Cardiac muscle cell (in vitro differentiated cells and primary cell): ENCODE results near the gene KAZN. TPM values are rescaled to one million over a fixed set of nuclear protein-coding genes. Genes with fewer than 3 reads are reported as not detected.

Experiments
- DNase-seq, 2 donors: peaks; one replicate each; pipeline versions ENCODE4 v3.0.0 to v3.0.0-alpha.2; 2010 to 2017; ENCODE audit warnings: low read depth in 1 of 2, low spot score in 1 of 2
- H3K27ac ChIP-seq: fragments of 200-600 bp; sonication (generic); 2 replicates; pipeline ENCODE4 v1.5.1; 2016
- H3K27me3 ChIP-seq: fragments of 200-600 bp; sonication (generic); 2 replicates; pipeline ENCODE4 v1.6.0; 2016; ENCODE audit warnings: control low read depth
- H3K36me3 ChIP-seq: fragments of 200-600 bp; sonication (generic); 2 replicates; pipeline ENCODE4 v1.5.1; 2016; ENCODE audit warnings: control low read depth
- H3K4me1 ChIP-seq: fragments of 200-600 bp; sonication (generic); 2 replicates; pipeline ENCODE4 v1.8.1; 2017; ENCODE audit warnings: low read depth, mild to moderate bottlenecking, mixed run types
- H3K4me3 ChIP-seq: fragments of 200-600 bp; sonication (generic); 2 replicates; pipeline ENCODE4 v1.5.1; 2016; ENCODE audit warnings: mild to moderate bottlenecking
- H3K9me3 ChIP-seq: fragments of 200-600 bp; sonication (generic); 2 replicates; pipeline ENCODE4 v1.5.1; 2017; ENCODE audit warnings: low read depth, mild to moderate bottlenecking, control low read depth
- polyA plus RNA-seq: library from polyadenylated mRNA; unstranded; fragments of >200 nt; fragmentation: Nextera tagmentation; extraction: Ambion mirVana; gene quantifications from 2 replicates; pipeline ENCODE4 v1.2.1, GENCODE V29; 2016
- total RNA-seq: library from RNA; depleted of rRNA; stranded (reverse); fragments of >200 nt; gene quantifications from 2 replicates; pipeline ENCODE4 v1.2.3, GENCODE V29; 2016
- TF ChIP-seq, protein P1 (sequence below): IDR thresholded peaks from 2 replicates; pipeline ENCODE4 v1.5.1; 2012; ENCODE audit warnings: low read depth, mild to moderate bottlenecking, low read length

The KAZN gene
- total and polyA plus RNA-seq, 2 experiments from 2014 or later, result 17.5 to 26.9 TPM

- TF ChIP-seq, protein P1, sequence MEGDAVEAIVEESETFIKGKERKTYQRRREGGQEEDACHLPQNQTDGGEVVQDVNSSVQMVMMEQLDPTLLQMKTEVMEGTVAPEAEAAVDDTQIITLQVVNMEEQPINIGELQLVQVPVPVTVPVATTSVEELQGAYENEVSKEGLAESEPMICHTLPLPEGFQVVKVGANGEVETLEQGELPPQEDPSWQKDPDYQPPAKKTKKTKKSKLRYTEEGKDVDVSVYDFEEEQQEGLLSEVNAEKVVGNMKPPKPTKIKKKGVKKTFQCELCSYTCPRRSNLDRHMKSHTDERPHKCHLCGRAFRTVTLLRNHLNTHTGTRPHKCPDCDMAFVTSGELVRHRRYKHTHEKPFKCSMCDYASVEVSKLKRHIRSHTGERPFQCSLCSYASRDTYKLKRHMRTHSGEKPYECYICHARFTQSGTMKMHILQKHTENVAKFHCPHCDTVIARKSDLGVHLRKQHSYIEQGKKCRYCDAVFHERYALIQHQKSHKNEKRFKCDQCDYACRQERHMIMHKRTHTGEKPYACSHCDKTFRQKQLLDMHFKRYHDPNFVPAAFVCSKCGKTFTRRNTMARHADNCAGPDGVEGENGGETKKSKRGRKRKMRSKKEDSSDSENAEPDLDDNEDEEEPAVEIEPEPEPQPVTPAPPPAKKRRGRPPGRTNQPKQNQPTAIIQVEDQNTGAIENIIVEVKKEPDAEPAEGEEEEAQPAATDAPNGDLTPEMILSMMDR, result no peak
- Histone ChIP-seq H3K4me3 (no peak overlapping the region), H3K36me3 (no peaks in the 10 kb centered on the region), H3K9me3 (no peaks in the 10 kb centered on the region), H3K27me3 (peaks cover 8% of the 10 kb centered on the region), H3K27ac (no peak overlapping the region), H3K4me1 (peaks cover 12% of the 10 kb centered on the region)
- DNase-seq, result no peak
Observed at GRCh38 chr1:15103906-15104305, 505.4 kb downstream of the KAZN start.

- no peak for DNase-seq
- TF ChIP-seq, protein P1, result no peak
- H3K27ac ChIP-seq, result no peak overlapping the region
- no peaks in the 10 kb centered on the region for H3K36me3 ChIP-seq
- H3K4me1 ChIP-seq, result peaks cover 4% of the 10 kb centered on the region
- H3K9me3 ChIP-seq, result no peaks in the 10 kb centered on the region
- peaks cover 8% of the 10 kb centered on the region for H3K27me3 ChIP-seq
- H3K4me3 ChIP-seq, result no peak overlapping the region
Observed at GRCh38 chr1:15104768-15105167, 506.3 kb downstream of the KAZN start.

- H3K4me3 ChIP-seq, result no peak overlapping the region
- no peak overlapping the region for H3K27ac ChIP-seq
- TF ChIP-seq, protein P1, result no peak
- no peaks in the 10 kb centered on the region for H3K4me1 ChIP-seq
- peak; percentile 49 to 69 for DNase-seq
- no peaks in the 10 kb centered on the region for H3K36me3 ChIP-seq
- H3K9me3 ChIP-seq, result no peaks in the 10 kb centered on the region
- H3K27me3 ChIP-seq, result no peaks in the 10 kb centered on the region
Observed at GRCh38 chr1:15106608-15107007, 508.1 kb downstream of the KAZN start.

- TF ChIP-seq, protein P1, result no peak
- no peak overlapping the region for H3K27ac ChIP-seq
- H3K4me3 ChIP-seq, result no peak overlapping the region
- H3K4me1 ChIP-seq, result no peaks in the 10 kb centered on the region
- H3K36me3 ChIP-seq, result no peaks in the 10 kb centered on the region
- no peaks in the 10 kb centered on the region for H3K27me3 ChIP-seq
- H3K9me3 ChIP-seq, result no peaks in the 10 kb centered on the region
- DNase-seq, result no peak
Observed at GRCh38 chr1:15107058-15107687, 508.7 kb downstream of the KAZN start.

GRCh38 chr1:15107911-15108310 lies 509.4 kb downstream of the KAZN start:
- no peaks in the 10 kb centered on the region for H3K9me3 ChIP-seq
- TF ChIP-seq, protein P1, result no peak
- H3K4me3 ChIP-seq, result no peak overlapping the region
- H3K27me3 ChIP-seq, result no peaks in the 10 kb centered on the region
- no peaks in the 10 kb centered on the region for H3K4me1 ChIP-seq
- no peak overlapping the region for H3K27ac ChIP-seq
- no peaks in the 10 kb centered on the region for H3K36me3 ChIP-seq
- no peak for DNase-seq
